Measurements from ENCODE around the gene FLNC.

Gene FLNC

DNA sequence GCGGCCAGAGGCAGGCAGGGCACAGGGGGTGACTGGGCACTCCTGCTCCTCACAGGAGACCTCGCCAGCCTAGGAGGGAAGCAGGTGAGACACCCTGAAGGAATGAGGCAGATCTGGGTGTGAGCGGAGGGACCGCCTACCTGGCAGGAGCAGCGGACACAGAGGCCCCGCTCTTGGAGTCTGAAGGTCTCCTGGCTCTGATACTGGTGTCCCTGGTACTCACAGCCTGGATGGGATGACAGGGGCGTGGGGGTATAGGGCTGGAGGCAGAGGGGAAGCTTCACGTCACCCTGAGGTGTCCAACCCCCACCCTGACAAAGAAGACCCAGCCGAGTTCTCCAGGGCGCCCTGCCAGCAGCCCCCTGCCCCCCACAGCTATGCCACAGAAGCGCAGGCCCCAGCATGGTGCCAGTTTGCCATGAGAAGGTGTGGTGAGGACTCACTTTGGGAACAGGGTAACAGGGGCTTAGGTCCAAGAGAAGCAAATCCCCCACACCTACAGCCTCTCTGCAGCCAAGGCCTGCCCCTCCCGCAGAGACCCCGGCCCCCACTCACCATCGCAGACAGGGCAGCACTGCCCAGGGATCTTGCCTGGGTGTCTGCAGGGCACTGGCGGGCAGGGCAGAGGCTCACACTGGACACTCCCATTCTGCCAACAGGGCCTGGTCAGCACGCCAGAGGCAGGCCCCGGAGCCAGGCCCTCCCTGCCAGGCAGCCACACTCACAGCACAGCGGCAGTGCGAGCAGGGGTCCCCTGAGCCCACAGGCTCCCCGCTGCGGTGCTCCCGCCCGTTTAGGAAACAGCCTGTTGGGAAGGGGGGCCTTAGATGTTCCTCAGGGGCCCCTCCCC, 63.3 kb downstream of the FLNC start:
- no peak overlapping the region for H3K4me3 ChIP-seq (replicated peaks in 1 of 2; ENCODE audit: low read depth in 2 of 2, low read length in 2 of 2)
- DNase-seq (ENCODE audit: low read depth in 2 of 2): no peak
- TF ChIP-seq, protein P1, sequence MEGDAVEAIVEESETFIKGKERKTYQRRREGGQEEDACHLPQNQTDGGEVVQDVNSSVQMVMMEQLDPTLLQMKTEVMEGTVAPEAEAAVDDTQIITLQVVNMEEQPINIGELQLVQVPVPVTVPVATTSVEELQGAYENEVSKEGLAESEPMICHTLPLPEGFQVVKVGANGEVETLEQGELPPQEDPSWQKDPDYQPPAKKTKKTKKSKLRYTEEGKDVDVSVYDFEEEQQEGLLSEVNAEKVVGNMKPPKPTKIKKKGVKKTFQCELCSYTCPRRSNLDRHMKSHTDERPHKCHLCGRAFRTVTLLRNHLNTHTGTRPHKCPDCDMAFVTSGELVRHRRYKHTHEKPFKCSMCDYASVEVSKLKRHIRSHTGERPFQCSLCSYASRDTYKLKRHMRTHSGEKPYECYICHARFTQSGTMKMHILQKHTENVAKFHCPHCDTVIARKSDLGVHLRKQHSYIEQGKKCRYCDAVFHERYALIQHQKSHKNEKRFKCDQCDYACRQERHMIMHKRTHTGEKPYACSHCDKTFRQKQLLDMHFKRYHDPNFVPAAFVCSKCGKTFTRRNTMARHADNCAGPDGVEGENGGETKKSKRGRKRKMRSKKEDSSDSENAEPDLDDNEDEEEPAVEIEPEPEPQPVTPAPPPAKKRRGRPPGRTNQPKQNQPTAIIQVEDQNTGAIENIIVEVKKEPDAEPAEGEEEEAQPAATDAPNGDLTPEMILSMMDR (IDR thresholded peaks at IDR 0.05; ENCODE audit: low read depth, low read length): no peak

GRCh38 chr7:128894101-128894440, 63.9 kb downstream of the FLNC start:
- DNase-seq (ENCODE audit: low read depth in 2 of 2): no peak
- TF ChIP-seq, protein P1 (IDR thresholded peaks at IDR 0.05; ENCODE audit: low read depth, low read length): no peak
- no peak overlapping the region for H3K4me3 ChIP-seq (replicated peaks in 1 of 2; ENCODE audit: low read depth in 2 of 2, low read length in 2 of 2)

- no peak for DNase-seq (ENCODE audit: low read depth in 2 of 2)
- TF ChIP-seq, protein P1 (IDR thresholded peaks at IDR 0.05; ENCODE audit: low read depth, low read length): no peak
- H3K4me3 ChIP-seq (replicated peaks in 1 of 2; ENCODE audit: low read depth in 2 of 2, low read length in 2 of 2): no peak overlapping the region
Observed at GRCh38 chr7:128895320-128895719, 65.1 kb downstream of the FLNC start.

DNA sequence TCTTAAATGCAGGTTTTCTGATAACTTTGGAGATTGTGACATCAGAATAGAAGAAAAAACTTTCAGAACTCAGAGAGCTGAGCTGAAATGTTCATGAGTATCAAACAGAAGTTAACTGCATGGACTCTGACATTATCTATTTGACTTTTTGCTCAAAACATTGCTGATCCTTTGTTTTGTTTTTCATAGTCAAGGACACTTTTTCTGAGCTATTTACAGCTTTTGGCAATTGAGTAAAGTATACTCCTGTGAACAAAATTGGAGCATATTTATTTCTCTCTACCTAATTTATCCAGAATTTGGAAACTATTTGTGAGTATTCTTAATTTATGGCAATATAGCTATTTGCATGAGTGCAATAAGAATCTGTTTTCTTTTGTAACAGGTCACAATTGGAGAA, 69.2 kb downstream of the FLNC start:
- no peak overlapping the region for H3K4me3 ChIP-seq (replicated peaks in 1 of 2; ENCODE audit: low read depth in 2 of 2, low read length in 2 of 2)
- DNase-seq (ENCODE audit: low read depth in 2 of 2): no peak
- TF ChIP-seq, protein P1 (IDR thresholded peaks at IDR 0.05; ENCODE audit: low read depth, low read length): no peak

GRCh38 chr7:128900237-128900636, 70.0 kb downstream of the FLNC start:
- H3K4me3 ChIP-seq (replicated peaks in 1 of 2; ENCODE audit: low read depth in 2 of 2, low read length in 2 of 2): no peak overlapping the region
- TF ChIP-seq, protein P1 (IDR thresholded peaks at IDR 0.05; ENCODE audit: low read depth, low read length): no peak
- no peak for DNase-seq (ENCODE audit: low read depth in 2 of 2)

DNA sequence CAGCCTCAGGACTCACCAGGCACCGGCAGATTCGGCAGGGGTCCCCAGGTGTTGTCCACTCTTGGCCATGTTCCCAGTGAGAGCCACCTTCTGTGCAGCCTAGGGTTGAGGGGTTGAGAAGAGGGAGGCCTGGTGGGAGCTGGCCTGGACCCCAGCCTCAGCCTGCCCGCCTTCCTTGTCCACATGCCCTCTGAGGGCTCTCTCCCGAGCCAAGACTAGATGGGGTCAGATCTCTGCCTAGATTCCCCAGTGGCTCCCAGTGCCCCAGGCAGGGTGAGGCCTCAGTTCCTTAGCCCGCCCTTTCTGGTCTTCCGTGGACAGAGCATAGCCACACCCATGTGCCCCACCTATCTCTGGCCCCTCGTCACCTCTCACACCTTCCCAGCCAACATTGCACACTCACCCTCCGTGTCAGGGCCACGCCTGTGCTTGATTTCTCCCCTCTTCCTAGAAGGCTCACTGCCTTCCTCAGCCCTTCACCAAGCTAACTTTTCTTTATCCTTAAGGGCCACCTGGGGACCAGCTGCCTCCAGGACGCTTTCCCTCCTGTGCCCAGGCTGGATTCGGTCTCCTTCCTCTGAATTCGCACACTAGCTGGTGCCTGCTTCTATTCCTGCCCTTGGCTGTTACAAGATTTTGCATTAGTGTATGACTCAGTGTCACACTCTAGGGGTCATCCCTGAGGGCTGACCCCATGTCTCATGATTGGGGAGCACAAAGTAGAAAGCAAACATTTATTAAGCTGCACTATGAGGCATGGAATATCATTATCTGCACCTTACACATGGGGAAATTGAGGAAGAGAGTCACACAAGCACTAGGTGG, 72.8 kb downstream of the FLNC start:
- DNase-seq (ENCODE audit: low read depth in 2 of 2): peak; percentile 16 to 28
- H3K4me3 ChIP-seq (replicated peaks in 1 of 2; ENCODE audit: low read depth in 2 of 2, low read length in 2 of 2): no peak overlapping the region
- TF ChIP-seq, protein P1 (IDR thresholded peaks at IDR 0.05; ENCODE audit: low read depth, low read length): no peak
